NT2/D1 (cell line): ENCODE data around the gene ARL8A.

ENCODE experiments used
- YY1 ChIP-seq: IDR thresholded peaks from 2 replicates; pipeline ENCODE4 v1.6.1; 2011; ENCODE audit not compliant: insufficient read length, insufficient read depth
- ZNF274 ChIP-seq: IDR thresholded peaks from 2 replicates; pipeline ENCODE4 v1.6.1; 2011; ENCODE audit warnings: mild to moderate bottlenecking, low read depth, low read length

GRCh38 chr1:202161151-202162046 lies 16.9 kb upstream of the ARL8A start:
- TF ChIP-seq YY1 (no peak), ZNF274 (no peak)
